Uterus (tissue), 2 donors: Measurements from ENCODE around the gene CR1.

Experiments used
- POLR2A ChIP-seq, 2 donors: fragments of 450-650 bp; IDR thresholded peaks; one replicate each; pipeline ENCODE4 v1.6.1; 2016; ENCODE audit warnings: antibody characterized with exemption in 2 of 2, mild to moderate bottlenecking in 1 of 2, moderate library complexity in 1 of 2
- TF ChIP-seq, protein P1 (sequence below), 4 experiments: fragments of 200-600 bp in 2 of 4; fragments of 450-650 bp in 2 of 4; sonication (generic) in 2 of 4; IDR thresholded peaks; one replicate each; pipeline ENCODE4 v1.5.1; 2016 to 2019; ENCODE audit warnings: antibody characterized with exemption in 4 of 4, mild to moderate bottlenecking in 2 of 4, moderate library complexity in 1 of 4

DNA sequence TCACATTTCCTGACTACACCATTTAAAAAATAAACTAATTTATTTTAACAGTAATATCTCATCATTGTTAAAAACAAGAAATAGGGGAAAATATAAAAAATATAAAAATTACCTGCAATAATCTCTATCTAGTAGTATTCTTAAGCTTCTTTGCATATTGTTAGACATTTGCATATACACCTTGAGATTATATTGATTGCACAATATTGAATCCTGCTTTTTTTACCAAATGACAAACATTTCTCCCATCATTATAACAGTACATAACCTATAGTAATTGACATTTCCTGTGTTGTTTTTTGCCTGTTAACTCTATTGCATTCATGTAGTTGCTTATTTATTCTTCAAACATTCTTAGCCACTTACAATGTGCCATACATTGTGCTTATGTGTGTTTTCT is 137.3 kb downstream of the CR1 start:
- TF ChIP-seq, protein P1, sequence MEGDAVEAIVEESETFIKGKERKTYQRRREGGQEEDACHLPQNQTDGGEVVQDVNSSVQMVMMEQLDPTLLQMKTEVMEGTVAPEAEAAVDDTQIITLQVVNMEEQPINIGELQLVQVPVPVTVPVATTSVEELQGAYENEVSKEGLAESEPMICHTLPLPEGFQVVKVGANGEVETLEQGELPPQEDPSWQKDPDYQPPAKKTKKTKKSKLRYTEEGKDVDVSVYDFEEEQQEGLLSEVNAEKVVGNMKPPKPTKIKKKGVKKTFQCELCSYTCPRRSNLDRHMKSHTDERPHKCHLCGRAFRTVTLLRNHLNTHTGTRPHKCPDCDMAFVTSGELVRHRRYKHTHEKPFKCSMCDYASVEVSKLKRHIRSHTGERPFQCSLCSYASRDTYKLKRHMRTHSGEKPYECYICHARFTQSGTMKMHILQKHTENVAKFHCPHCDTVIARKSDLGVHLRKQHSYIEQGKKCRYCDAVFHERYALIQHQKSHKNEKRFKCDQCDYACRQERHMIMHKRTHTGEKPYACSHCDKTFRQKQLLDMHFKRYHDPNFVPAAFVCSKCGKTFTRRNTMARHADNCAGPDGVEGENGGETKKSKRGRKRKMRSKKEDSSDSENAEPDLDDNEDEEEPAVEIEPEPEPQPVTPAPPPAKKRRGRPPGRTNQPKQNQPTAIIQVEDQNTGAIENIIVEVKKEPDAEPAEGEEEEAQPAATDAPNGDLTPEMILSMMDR (IDR thresholded peaks at IDR 0.05): no peak
- no peak for TF ChIP-seq POLR2A (IDR thresholded peaks at IDR 0.05)
